Fibroblast of skin of right quadriceps (primary cell): ENCODE measurements around the gene SIRPD.
"Not testable (repeated sequence)": the region's sequence is repeated elsewhere in the genome, so short reads cannot be mapped to it uniquely, and the experiment has no call there.

Experiments used
- DNase-seq: peaks from one replicate; pipeline ENCODE4 v3.0.0-alpha.2; 2013

Gene SIRPD

GRCh38 chr20:1536893-1537730 lies 20.4 kb downstream of the SIRPD start:
- DNase-seq, result no peak

GRCh38 chr20:1535420-1536175 lies 21.9 kb downstream of the SIRPD start:
- DNase-seq, result no peak

- no peak for DNase-seq
These were observed 23.0 kb downstream of the SIRPD start for GRCh38 chr20:1534526-1534925.

GRCh38 chr20:1533059-1533458 lies 24.4 kb downstream of the SIRPD start:
- DNase-seq, result no peak

GRCh38 chr20:1528811-1529210 lies 28.7 kb downstream of the SIRPD start:
- peak; percentile 5 for DNase-seq

- DNase-seq, result no peak
These were observed 29.6 kb downstream of the SIRPD start for GRCh38 chr20:1527923-1528322.

GRCh38 chr20:1526896-1527295 lies 30.6 kb downstream of the SIRPD start:
- DNase-seq, result no peak

- DNase-seq, result no peak
These were observed 31.2 kb downstream of the SIRPD start for GRCh38 chr20:1526310-1526709.

- DNase-seq, result no peak
These were observed 33.5 kb downstream of the SIRPD start for GRCh38 chr20:1524004-1524403.

- no peak for DNase-seq
These were observed 40.5 kb downstream of the SIRPD start for GRCh38 chr20:1517010-1517409.

- no peak for DNase-seq
These were observed 43.7 kb downstream of the SIRPD start for GRCh38 chr20:1513801-1514200.

- no peak for DNase-seq
These were observed 48.3 kb downstream of the SIRPD start for GRCh38 chr20:1509237-1509636.

GRCh38 chr20:1508574-1508973 lies 48.9 kb downstream of the SIRPD start:
- DNase-seq, result no peak

GRCh38 chr20:1507276-1507675 lies 50.2 kb downstream of the SIRPD start:
- DNase-seq, result no peak

GRCh38 chr20:1505871-1506270 lies 51.6 kb downstream of the SIRPD start:
- DNase-seq, result no peak

- no peak for DNase-seq
These were observed 52.1 kb downstream of the SIRPD start for GRCh38 chr20:1505361-1505760.

- peak; percentile 83 for DNase-seq
These were observed 53.8 kb downstream of the SIRPD start for GRCh38 chr20:1503564-1504227.

- DNase-seq, result no peak
These were observed 57.0 kb downstream of the SIRPD start for GRCh38 chr20:1500496-1500895.

GRCh38 chr20:1499528-1500420 lies 57.7 kb downstream of the SIRPD start:
- no peak for DNase-seq

- not testable (repeated sequence) for DNase-seq
These were observed 60.1 kb downstream of the SIRPD start for GRCh38 chr20:1497371-1497770.

- no peak for DNase-seq
These were observed 60.6 kb downstream of the SIRPD start for GRCh38 chr20:1496930-1497329.

- no peak for DNase-seq
These were observed 63.1 kb downstream of the SIRPD start for GRCh38 chr20:1494436-1494835.

GRCh38 chr20:1493536-1493935 lies 64.0 kb downstream of the SIRPD start:
- no peak for DNase-seq
